HG03045 (cell line): Measurements from ENCODE around the gene TUBGCP2.
A peak's percentile ranks its signal among the peaks of the same experiment; 100 is the strongest.

Experiments used
- ATAC-seq: cut with Tn5 transposase; IDR thresholded peaks from one replicate; pipeline ENCODE4 v1.9.1; 2021; ENCODE audit warnings: mild to moderate bottlenecking, moderate library complexity; ENCODE audit not compliant: unreplicated experiment

Gene TUBGCP2

GRCh38 chr10:133342942-133343341, 34.3 kb upstream of the TUBGCP2 start:
- ATAC-seq, result no peak

- no peak for ATAC-seq
Measured at GRCh38 chr10:133341983-133342382, 33.3 kb upstream of the TUBGCP2 start.

GRCh38 chr10:133339708-133340380, 31.2 kb upstream of the TUBGCP2 start:
- ATAC-seq, result no peak

GRCh38 chr10:133338080-133339071, 29.7 kb upstream of the TUBGCP2 start:
- ATAC-seq, result no peak

- no peak for ATAC-seq
Measured at GRCh38 chr10:133337370-133337725, 28.7 kb upstream of the TUBGCP2 start.

GRCh38 chr10:133336577-133337369, 28.1 kb upstream of the TUBGCP2 start, which contains the start of gene CALY:
CALY (minus strand) TSS chr10:133336896; CDS start chr10:133328989, 7,907 bp downstream.
- ATAC-seq, result no peak

- no peak for ATAC-seq
Measured at GRCh38 chr10:133336118-133336576, 27.5 kb upstream of the TUBGCP2 start.

GRCh38 chr10:133335246-133336117, 26.8 kb upstream of the TUBGCP2 start:
- ATAC-seq, result no peak

GRCh38 chr10:133334503-133335245, 26.0 kb upstream of the TUBGCP2 start:
- ATAC-seq, result no peak

- no peak for ATAC-seq
Measured at GRCh38 chr10:133332936-133333699, 24.4 kb upstream of the TUBGCP2 start.

GRCh38 chr10:133329491-133330202, 21.0 kb upstream of the TUBGCP2 start:
- ATAC-seq, result peak; percentile 81

GRCh38 chr10:133328358-133329343, 20.0 kb upstream of the TUBGCP2 start:
- ATAC-seq, result no peak

- ATAC-seq, result no peak
Measured at GRCh38 chr10:133327651-133328357, 19.1 kb upstream of the TUBGCP2 start.

GRCh38 chr10:133326745-133327650, 18.3 kb upstream of the TUBGCP2 start:
- ATAC-seq, result no peak

- no peak for ATAC-seq
Measured at GRCh38 chr10:133326223-133326551, 17.5 kb upstream of the TUBGCP2 start.
